GM12801 (cell line): ENCODE data around the gene GSTA5.
"Not testable (repeated sequence)": the region's sequence is repeated elsewhere in the genome, so short reads cannot be mapped to it uniquely, and the experiment has no call there.

ENCODE experiments used
- TF ChIP-seq, protein P1 (sequence below): IDR thresholded peaks from one replicate; pipeline ENCODE4 v1.5.1; 2011; ENCODE audit warnings: control low read depth; ENCODE audit not compliant: insufficient read length; ENCODE audit errors: extremely low read depth

GSTA5 gene

DNA sequence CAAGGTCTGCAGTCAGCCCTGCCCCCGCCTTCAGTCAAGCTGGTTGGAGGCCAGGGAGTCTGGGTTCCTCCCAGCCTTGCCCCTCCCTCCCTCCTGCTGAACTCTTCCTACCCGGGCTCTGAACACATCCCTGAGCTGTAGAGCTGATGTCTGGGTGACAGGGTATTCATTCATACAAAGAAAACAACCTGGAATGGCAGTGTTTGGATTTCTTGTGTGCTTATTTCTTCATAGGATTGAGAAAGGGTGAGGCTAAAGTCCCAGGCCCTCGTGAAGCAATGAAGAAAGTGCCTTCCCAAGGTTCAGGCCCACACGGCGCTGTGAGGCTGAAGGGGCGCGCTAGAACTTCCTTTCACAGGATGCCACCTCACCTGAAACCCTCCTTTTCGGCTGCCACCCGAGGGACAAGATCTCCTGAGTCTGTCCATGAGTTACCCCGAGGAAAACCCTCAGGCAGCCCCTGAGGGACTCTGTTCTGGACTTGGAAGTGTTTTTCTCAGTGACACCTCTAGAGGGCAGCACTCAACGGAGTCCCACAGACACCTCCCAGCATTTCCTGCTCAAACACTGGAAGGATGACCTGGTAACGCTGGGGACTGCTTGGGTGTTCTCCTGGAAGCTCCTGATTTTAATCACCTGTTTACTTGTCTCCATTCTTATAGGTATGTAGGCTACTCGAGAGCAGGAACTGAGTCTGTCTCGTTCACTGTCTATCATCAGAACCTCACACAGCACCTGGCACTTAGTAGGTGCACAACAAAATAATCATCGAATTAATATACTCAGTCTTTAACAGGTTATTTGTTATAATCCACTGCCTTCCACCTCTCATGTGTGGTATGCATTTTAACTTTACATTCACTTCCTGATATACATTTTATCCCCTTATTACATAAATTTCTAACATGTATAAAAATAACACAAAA lies 25.2 kb downstream of the GSTA5 start:
- TF ChIP-seq, protein P1, sequence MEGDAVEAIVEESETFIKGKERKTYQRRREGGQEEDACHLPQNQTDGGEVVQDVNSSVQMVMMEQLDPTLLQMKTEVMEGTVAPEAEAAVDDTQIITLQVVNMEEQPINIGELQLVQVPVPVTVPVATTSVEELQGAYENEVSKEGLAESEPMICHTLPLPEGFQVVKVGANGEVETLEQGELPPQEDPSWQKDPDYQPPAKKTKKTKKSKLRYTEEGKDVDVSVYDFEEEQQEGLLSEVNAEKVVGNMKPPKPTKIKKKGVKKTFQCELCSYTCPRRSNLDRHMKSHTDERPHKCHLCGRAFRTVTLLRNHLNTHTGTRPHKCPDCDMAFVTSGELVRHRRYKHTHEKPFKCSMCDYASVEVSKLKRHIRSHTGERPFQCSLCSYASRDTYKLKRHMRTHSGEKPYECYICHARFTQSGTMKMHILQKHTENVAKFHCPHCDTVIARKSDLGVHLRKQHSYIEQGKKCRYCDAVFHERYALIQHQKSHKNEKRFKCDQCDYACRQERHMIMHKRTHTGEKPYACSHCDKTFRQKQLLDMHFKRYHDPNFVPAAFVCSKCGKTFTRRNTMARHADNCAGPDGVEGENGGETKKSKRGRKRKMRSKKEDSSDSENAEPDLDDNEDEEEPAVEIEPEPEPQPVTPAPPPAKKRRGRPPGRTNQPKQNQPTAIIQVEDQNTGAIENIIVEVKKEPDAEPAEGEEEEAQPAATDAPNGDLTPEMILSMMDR, result no peak

DNA sequence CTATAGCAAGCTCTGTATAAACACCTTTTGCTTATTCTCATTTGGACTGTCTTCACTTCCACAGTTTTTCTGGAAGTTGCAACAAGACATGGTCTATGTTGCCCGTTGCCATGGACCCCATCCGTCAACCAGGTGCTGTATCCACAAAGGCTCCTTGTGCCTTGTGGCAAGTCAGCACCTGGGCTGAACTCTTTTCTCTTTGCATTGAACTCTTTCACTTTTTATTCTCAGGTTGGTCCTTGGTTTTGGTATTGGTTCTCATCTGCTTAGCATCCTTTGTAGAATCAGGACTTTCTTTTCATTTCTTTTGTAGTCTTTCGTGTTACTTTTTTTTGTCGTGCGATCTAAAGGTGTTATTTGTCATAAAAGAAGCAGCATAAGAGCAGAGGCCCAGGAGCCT lies 32.0 kb downstream of the GSTA5 start:
- TF ChIP-seq, protein P1, result no peak

DNA sequence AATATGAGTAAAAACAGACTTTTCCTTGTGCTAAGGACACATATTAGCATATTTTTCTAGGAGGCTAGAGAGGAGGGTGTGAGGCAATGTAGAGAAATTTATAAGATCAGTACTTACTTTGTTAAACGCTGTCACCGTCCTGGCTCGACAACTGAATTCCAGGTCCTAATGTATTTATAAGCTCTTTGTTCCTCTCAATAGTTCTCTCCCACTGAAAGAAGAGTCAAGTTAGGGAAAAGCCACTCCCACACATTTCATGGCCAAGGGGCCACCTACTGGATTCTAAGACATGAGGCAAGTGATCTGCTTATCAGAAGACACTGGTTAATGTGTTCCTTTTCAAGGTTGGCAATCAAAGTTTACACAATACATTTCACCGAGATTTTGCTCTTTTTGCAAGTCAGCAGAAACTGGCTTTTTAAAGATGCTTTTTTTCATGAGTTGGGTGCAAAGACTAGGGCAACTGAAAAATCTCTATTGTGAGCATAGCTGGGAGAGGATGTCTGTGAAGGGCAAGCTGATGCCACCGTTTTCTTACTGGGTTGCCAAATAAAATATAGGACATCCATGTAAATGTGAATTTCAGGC lies 36.9 kb downstream of the GSTA5 start, which contains the start of gene GSTA1:
GSTA1 (minus strand) TSS at position 149 of the 588 bp plus-strand sequence. CDS start 4,549 bp downstream, outside the sequence.
- TF ChIP-seq, protein P1, result not testable (repeated sequence)

DNA sequence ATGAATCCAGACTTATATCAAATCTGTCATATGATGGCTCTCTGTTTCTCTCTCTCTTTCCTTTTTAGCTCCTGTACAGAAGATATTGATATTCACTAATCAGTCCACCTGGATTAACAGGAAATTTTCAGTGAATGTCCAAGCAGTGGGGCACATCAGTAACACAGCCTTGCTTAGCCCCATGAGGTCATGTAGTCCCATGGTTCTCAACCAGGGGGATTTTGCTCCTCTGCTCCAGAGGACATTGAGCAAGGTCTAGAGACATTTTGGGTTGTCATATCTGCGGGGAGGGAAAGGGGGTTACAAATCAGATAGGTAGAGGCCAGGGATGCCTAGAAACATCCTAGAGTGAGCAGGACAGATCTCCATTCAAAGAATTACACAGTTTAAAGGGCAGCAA lies 37.8 kb downstream of the GSTA5 start:
- TF ChIP-seq, protein P1, result no peak

DNA sequence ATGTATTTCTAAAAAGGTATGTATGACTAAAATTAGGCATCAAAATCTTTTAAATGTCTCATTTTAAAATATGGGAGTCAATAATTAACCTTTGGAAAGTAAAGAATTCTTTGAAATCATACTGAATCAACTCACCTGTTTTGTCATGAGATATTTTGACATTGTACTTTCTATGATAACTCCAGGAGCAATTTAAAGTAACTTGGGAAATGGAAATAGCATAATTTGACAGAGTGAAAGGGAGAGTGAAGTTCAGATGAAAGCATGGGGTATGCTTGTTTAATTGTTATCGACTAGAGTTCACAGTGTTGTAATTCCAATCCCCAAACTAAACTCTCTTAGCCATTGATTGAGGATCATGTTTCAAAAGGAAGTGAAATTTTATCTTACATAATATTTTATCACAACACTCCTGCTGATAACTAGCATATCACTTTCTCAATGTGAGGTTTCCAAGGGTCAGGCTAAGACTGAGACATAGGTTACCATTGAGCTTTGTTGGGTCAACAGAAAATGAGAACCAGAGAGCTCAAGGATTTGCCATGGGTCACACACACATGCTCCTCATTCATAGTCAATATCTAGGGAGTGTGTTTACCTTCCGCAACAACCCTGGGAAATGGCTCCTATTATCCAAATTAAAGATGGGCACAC lies 39.3 kb downstream of the GSTA5 start:
- TF ChIP-seq, protein P1, result no peak

DNA sequence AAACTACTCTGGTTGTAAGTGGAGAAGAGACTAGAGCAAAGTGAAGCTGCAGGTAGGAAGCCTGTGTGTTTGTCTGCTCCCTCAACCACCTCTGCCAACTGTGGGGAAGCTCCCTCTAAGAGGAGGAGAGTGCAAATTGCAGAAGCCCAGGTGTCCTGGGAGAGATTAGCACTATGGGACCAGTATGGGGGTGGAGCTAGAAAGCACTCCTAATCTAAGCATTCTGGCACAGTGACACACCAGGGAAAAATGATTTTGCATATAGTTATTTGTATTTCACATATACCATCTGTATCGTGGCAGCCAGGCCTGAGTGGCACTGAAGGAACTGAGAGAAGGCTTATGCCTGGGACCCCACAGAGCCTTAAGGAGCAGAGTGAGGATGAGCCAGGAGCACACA lies 49.8 kb downstream of the GSTA5 start:
- TF ChIP-seq, protein P1, result no peak

DNA sequence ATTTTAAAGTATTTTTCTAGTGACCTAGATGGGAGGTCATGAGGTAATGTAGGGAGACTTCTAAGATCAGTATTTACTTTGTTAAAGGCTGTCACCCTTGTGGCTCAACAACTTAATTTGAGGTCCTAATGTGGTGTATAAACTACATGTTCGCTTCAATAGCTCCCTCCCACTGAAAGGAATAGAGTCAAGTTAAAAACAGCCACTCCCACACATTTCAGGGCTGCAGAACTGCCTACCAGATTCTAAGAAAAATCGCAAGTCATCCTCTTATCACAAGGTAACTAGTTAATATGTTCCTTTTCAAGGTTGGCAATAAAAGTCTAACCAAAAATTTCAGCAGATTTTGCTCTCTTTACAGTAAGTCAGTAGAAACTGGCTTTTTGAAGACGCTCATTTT lies 52.1 kb downstream of the GSTA5 start:
- TF ChIP-seq, protein P1, result no peak
